Myocyte (in vitro differentiated cells): ENCODE results near the gene WDR86. TPM values are rescaled to one million over a fixed set of nuclear protein-coding genes. Genes with fewer than 3 reads are reported as not detected.
A peak's percentile ranks its signal among the peaks of the same experiment; 100 is the strongest.

ENCODE experiments used
- DNase-seq: peaks from one replicate; pipeline ENCODE4 v3.0.0-alpha.2; 2012; ENCODE audit warnings: low read depth
- total RNA-seq: library from RNA; depleted of rRNA; stranded (reverse); fragments of >200 nt; gene quantifications from 2 replicates; pipeline ENCODE4 v1.2.3, GENCODE V29; 2014

Gene WDR86
- total RNA-seq, 1 donor from 2014 or later: not detected

GRCh38 chr7:151427705-151428377 lies 18.0 kb upstream of the WDR86 start:
- no peak for DNase-seq

- no peak for DNase-seq
These were observed 17.3 kb upstream of the WDR86 start for GRCh38 chr7:151426904-151427704.

GRCh38 chr7:151426441-151426903 lies 16.6 kb upstream of the WDR86 start:
- DNase-seq: peak; percentile 78

- peak; percentile 35 for DNase-seq
These were observed 16.0 kb upstream of the WDR86 start for GRCh38 chr7:151425670-151426440.

GRCh38 chr7:151424799-151425198 lies 15.0 kb upstream of the WDR86 start:
- DNase-seq: no peak

GRCh38 chr7:151423936-151424335 lies 14.1 kb upstream of the WDR86 start:
- DNase-seq: no peak

GRCh38 chr7:151423226-151423625 lies 13.4 kb upstream of the WDR86 start:
- peak; percentile 59 for DNase-seq

GRCh38 chr7:151422212-151422611 lies 12.4 kb upstream of the WDR86 start:
- no peak for DNase-seq

GRCh38 chr7:151420144-151420543 lies 10.3 kb upstream of the WDR86 start:
- DNase-seq: no peak

- DNase-seq: peak; percentile 57
These were observed 7.1 kb upstream of the WDR86 start for GRCh38 chr7:151416941-151417315.

GRCh38 chr7:151416112-151416940 lies 6.5 kb upstream of the WDR86 start:
- DNase-seq: no peak

- no peak for DNase-seq
These were observed 5.7 kb upstream of the WDR86 start for GRCh38 chr7:151415375-151416105.

- no peak for DNase-seq
These were observed 3.4 kb upstream of the WDR86 start for GRCh38 chr7:151413241-151413640.

GRCh38 chr7:151412318-151412717 lies 2.5 kb upstream of the WDR86 start:
- DNase-seq: no peak

GRCh38 chr7:151411551-151411950 lies 1.7 kb upstream of the WDR86 start:
- no peak for DNase-seq

- peak; percentile 17 for DNase-seq
These were observed 860 bp upstream of the WDR86 start for GRCh38 chr7:151410405-151411390.

- no peak for DNase-seq
These were observed 785 bp downstream of the WDR86 start for GRCh38 chr7:151408839-151409666.

GRCh38 chr7:151408498-151408838 lies 1.4 kb downstream of the WDR86 start:
- DNase-seq: no peak
